Tibial artery (tissue), 4 donors: ENCODE results near the gene MACF1.

Experiments
- DNase-seq, 2 donors: peaks; one replicate each; pipeline ENCODE4 v3.0.0-alpha.2; 2019
- H3K27ac ChIP-seq, 2 donors: fragments of 200-600 bp; sonication (generic) in 1 of 2; 1 replicate in 1 of 2; 2 replicates in 1 of 2; pipeline ENCODE4 v1.5.1; 2018 to 2019; ENCODE audit warnings: mild to moderate bottlenecking in 1 of 2
- H3K27me3 ChIP-seq, 2 donors: fragments of 200-600 bp; sonication (generic) in 1 of 2; one replicate each; pipeline versions ENCODE4 v1.5.1 to v1.6.0; 2016 to 2019
- H3K36me3 ChIP-seq, 3 donors: fragments of 200-600 bp; sonication (generic) in 2 of 3; one replicate each; pipeline ENCODE4 v1.5.1; 2016 to 2019; ENCODE audit warnings: mild to moderate bottlenecking in 2 of 3
- H3K4me1 ChIP-seq, 4 donors: fragments of 200-600 bp; sonication (generic) in 2 of 4; 1 replicate in 3 of 4; 2 replicates in 1 of 4; pipeline ENCODE4 v1.5.1; 2016 to 2019
- H3K4me3 ChIP-seq, 2 donors: fragments of 200-600 bp; sonication (generic) in 1 of 2; 1 replicate in 1 of 2; 2 replicates in 1 of 2; pipeline ENCODE4 v1.5.1; 2018 to 2019; ENCODE audit warnings: mild to moderate bottlenecking in 2 of 2
- H3K9me3 ChIP-seq, 3 donors: fragments of 200-600 bp; sonication (generic) in 1 of 3; one replicate each; pipeline ENCODE4 v1.5.1; 2016 to 2019
- CTCF ChIP-seq, 2 experiments: fragments of 200-600 bp in 1 of 2; fragments of 450-650 bp in 1 of 2; IDR thresholded peaks; one replicate each; pipeline ENCODE4 v1.5.1; 2017 to 2019; ENCODE audit warnings: antibody characterized with exemption in 2 of 2, mild to moderate bottlenecking in 1 of 2, moderate library complexity in 1 of 2
- intact Hi-C: fragments of 100-400 bp; cut with DNase I; formaldehyde crosslinking; loops from one replicate; pipeline ENCODE4 v1.15.0; 2023; ENCODE audit warnings: low total_unique reads

MACF1 gene

GRCh38 chr1:39224295-39224829 lies 19.9 kb downstream of the MACF1 start:
- H3K27me3 ChIP-seq: no peaks in the 10 kb centered on the region
- no peaks in the 10 kb centered on the region for H3K36me3 ChIP-seq
- DNase-seq: no peak
- peaks cover 0 to 71% (median 10%) of the 10 kb centered on the region in 4 donors for H3K4me1 ChIP-seq
- no peak overlapping the region for H3K27ac ChIP-seq
- intact Hi-C loops: no loop called here
- TF ChIP-seq CTCF (IDR thresholded peaks at IDR 0.05): no peak
- no peak overlapping the region for H3K4me3 ChIP-seq
- no peaks in the 10 kb centered on the region for H3K9me3 ChIP-seq

GRCh38 chr1:39226836-39227235 lies 22.3 kb downstream of the MACF1 start:
- DNase-seq: no peak
- intact Hi-C loops: no loop called here
- H3K9me3 ChIP-seq: no peaks in the 10 kb centered on the region
- no peak overlapping the region for H3K4me3 ChIP-seq
- no peak overlapping the region for H3K27ac ChIP-seq
- no peaks in the 10 kb centered on the region for H3K27me3 ChIP-seq
- TF ChIP-seq CTCF (IDR thresholded peaks at IDR 0.05): no peak
- H3K4me1 ChIP-seq: peaks cover 0 to 85% (median 22%) of the 10 kb centered on the region in 4 donors
- no peaks in the 10 kb centered on the region for H3K36me3 ChIP-seq

- Histone ChIP-seq H3K27ac (no peak overlapping the region), H3K9me3 (no peaks in the 10 kb centered on the region), H3K4me3 (no peak overlapping the region), H3K27me3 (no peaks in the 10 kb centered on the region), H3K36me3 (peaks cover 0 to 6% (median 3%) of the 10 kb centered on the region in 3 donors), H3K4me1 (peaks cover 0 to 71% (median 18%) of the 10 kb centered on the region in 4 donors)
- intact Hi-C loops: no loop called here
- no peak for TF ChIP-seq CTCF (IDR thresholded peaks at IDR 0.05)
- DNase-seq: no peak
These were observed 23.8 kb downstream of the MACF1 start for GRCh38 chr1:39228252-39228651.

GRCh38 chr1:39229504-39229903 lies 25.0 kb downstream of the MACF1 start:
- intact Hi-C loops: no loop called here
- Histone ChIP-seq H3K27ac (peak overlapping the region in 1 of 2 donors; percentile 33), H3K36me3 (peaks cover 0 to 9% (median 5%) of the 10 kb centered on the region in 3 donors), H3K9me3 (no peaks in the 10 kb centered on the region), H3K27me3 (no peaks in the 10 kb centered on the region), H3K4me1 (peaks cover 0 to 66% (median 18%) of the 10 kb centered on the region in 4 donors), H3K4me3 (no peak overlapping the region)
- TF ChIP-seq CTCF (IDR thresholded peaks at IDR 0.05): no peak
- DNase-seq: no peak

GRCh38 chr1:39230261-39231190 lies 26.0 kb downstream of the MACF1 start:
- Histone ChIP-seq H3K36me3 (peaks cover 0 to 9% (median 5%) of the 10 kb centered on the region in 3 donors), H3K27ac (peak overlapping the region; percentile 33 to 41), H3K4me1 (peaks cover 0 to 61% (median 18%) of the 10 kb centered on the region in 4 donors), H3K4me3 (no peak overlapping the region), H3K9me3 (no peaks in the 10 kb centered on the region), H3K27me3 (no peaks in the 10 kb centered on the region)
- intact Hi-C loops: no loop called here
- DNase-seq: peak in 1 of 2 donors; percentile 20
- no peak for TF ChIP-seq CTCF (IDR thresholded peaks at IDR 0.05)
